Fibroblast of mammary gland (primary cell): ENCODE measurements around the gene SLC14A1.

ENCODE experiments used
- DNase-seq: peaks from one replicate; pipeline ENCODE4 v3.0.0-alpha.2; 2010; ENCODE audit warnings: low read depth
- H3K4me3 ChIP-seq: 2 replicates; pipeline ENCODE4 v1.5.1; 2011; ENCODE audit warnings: low read depth, mild to moderate bottlenecking, low read length, moderate library complexity; ENCODE audit not compliant: control insufficient read depth
- TF ChIP-seq, protein P1 (sequence below): conservative IDR thresholded peaks from 2 replicates; pipeline ENCODE4 v1.5.1; 2011; ENCODE audit warnings: low read depth, low read length, inconsistent platforms; ENCODE audit not compliant: control insufficient read depth, insufficient read depth

Gene SLC14A1

GRCh38 chr18:45785134-45785533 lies 61.2 kb downstream of the SLC14A1 start:
- TF ChIP-seq, protein P1, sequence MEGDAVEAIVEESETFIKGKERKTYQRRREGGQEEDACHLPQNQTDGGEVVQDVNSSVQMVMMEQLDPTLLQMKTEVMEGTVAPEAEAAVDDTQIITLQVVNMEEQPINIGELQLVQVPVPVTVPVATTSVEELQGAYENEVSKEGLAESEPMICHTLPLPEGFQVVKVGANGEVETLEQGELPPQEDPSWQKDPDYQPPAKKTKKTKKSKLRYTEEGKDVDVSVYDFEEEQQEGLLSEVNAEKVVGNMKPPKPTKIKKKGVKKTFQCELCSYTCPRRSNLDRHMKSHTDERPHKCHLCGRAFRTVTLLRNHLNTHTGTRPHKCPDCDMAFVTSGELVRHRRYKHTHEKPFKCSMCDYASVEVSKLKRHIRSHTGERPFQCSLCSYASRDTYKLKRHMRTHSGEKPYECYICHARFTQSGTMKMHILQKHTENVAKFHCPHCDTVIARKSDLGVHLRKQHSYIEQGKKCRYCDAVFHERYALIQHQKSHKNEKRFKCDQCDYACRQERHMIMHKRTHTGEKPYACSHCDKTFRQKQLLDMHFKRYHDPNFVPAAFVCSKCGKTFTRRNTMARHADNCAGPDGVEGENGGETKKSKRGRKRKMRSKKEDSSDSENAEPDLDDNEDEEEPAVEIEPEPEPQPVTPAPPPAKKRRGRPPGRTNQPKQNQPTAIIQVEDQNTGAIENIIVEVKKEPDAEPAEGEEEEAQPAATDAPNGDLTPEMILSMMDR: no peak
- no peak overlapping the region for H3K4me3 ChIP-seq
- peak; percentile 50 for DNase-seq

DNA sequence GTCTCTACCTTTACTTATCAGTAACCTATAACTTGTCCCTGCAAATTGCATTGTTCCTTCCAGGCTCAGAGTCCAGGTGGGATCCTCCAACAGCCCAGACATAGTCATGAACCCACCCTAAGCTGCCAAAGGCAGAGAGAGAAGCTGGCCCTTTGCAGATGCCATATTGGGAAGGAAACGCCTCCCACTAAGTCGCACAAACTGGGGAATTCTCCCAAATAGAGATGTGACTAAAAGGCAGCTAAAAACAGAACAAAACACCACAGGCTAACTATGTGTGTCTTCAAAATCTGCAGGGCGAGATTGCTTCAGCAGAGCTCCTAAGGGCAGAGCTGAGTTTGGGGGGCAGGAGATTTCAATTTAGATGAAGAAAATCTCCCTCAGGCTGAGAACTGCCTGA lies 63.0 kb downstream of the SLC14A1 start:
- no peak overlapping the region for H3K4me3 ChIP-seq
- TF ChIP-seq, protein P1: no peak
- no peak for DNase-seq

- no peak for DNase-seq
- H3K4me3 ChIP-seq: no peak overlapping the region
- TF ChIP-seq, protein P1: no peak
Measured at GRCh38 chr18:45787346-45787745, 63.4 kb downstream of the SLC14A1 start.

DNA sequence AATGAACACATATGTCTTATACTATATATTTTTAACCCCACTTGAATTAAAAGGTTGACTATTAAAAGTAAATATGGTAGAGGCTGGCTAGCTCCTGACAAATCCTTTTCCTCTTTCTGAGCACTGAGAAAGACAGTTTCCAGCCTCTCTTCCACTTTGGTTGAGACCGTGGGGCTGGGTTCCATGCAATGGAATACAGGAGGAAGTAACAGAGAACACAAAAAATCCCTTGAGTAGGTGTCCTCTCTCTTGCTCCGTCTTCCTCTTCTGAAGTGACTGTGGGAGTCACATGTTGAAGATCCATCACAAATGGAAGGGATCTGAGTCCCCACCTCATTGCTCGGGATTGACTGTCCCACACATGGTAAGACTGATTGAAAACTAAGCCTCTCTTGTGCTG lies 64.9 kb downstream of the SLC14A1 start:
- TF ChIP-seq, protein P1: no peak
- H3K4me3 ChIP-seq: no peak overlapping the region
- no peak for DNase-seq

DNA sequence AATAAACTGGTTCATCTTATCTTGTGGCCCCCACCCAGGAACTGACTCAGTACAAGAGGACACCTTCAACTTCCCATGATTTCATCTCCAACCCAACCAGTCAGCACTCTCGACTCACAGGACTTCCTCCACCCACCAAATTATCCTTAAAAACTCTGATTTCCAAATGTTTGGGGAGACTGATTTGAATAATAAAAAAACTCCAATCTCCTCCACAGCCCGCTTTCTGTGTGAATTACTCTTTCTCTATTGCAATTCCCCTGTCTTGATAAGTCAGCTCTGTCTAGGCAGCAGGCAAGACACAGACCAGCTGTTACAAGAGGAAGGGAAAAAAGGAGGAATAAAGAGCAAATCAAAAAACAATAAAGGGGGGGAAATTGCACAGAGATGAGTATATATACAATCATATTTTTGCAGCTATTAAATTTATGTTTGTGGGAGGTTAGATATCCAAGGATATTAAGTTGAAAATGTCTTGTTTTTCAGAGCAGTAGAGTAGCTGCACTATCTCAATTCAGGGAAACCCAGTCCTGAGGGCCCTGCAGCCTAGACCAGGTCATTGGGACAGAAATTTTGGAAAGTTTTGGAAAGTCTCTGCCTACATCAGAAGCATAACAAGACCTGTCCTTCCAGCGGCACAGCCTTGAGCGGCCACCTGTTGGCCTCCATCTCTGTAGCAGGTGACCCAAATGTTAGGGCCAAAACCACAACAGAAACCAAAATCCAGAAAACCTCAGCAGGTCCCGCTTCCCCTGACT lies 68.7 kb downstream of the SLC14A1 start:
- TF ChIP-seq, protein P1: no peak
- DNase-seq: no peak
- H3K4me3 ChIP-seq: no peak overlapping the region

GRCh38 chr18:45793264-45793965 lies 69.4 kb downstream of the SLC14A1 start:
- TF ChIP-seq, protein P1: no peak
- peak; percentile 90 for DNase-seq
- H3K4me3 ChIP-seq: no peak overlapping the region
